Measurements from ENCODE around the gene ST8SIA6.
"Not testable (repeated sequence)": the region's sequence is repeated elsewhere in the genome, so short reads cannot be mapped to it uniquely, and the experiment has no call there.

ST8SIA6 gene

GRCh38 chr10:17426263-17426750 lies 28.1 kb downstream of the ST8SIA6 start:
- DNase-seq (ENCODE audit: low spot score): no peak

- DNase-seq (ENCODE audit: low spot score): no peak
Measured at GRCh38 chr10:17425584-17426262, 28.7 kb downstream of the ST8SIA6 start.

- DNase-seq (ENCODE audit: low spot score): no peak
Measured at GRCh38 chr10:17423632-17424186, 30.7 kb downstream of the ST8SIA6 start.

GRCh38 chr10:17422931-17423330 lies 31.5 kb downstream of the ST8SIA6 start:
- DNase-seq (ENCODE audit: low spot score): no peak

- no peak for DNase-seq (ENCODE audit: low spot score)
Measured at GRCh38 chr10:17418249-17418648, 36.1 kb downstream of the ST8SIA6 start.

- no peak for DNase-seq (ENCODE audit: low spot score)
Measured at GRCh38 chr10:17416442-17417211, 37.8 kb downstream of the ST8SIA6 start.

- DNase-seq (ENCODE audit: low spot score): no peak
Measured at GRCh38 chr10:17415046-17415658, 39.2 kb downstream of the ST8SIA6 start.

GRCh38 chr10:17414484-17414883 lies 39.9 kb downstream of the ST8SIA6 start:
- DNase-seq (ENCODE audit: low spot score): no peak

- DNase-seq (ENCODE audit: low spot score): no peak
Measured at GRCh38 chr10:17413876-17414275, 40.5 kb downstream of the ST8SIA6 start.

- no peak for DNase-seq (ENCODE audit: low spot score)
Measured at GRCh38 chr10:17412323-17412722, 42.1 kb downstream of the ST8SIA6 start.

GRCh38 chr10:17410907-17411306 lies 43.5 kb downstream of the ST8SIA6 start:
- no peak for DNase-seq (ENCODE audit: low spot score)

- DNase-seq (ENCODE audit: low spot score): peak; percentile 20
Measured at GRCh38 chr10:17409170-17409733, 45.1 kb downstream of the ST8SIA6 start.

- DNase-seq (ENCODE audit: low spot score): no peak
Measured at GRCh38 chr10:17407047-17407446, 47.3 kb downstream of the ST8SIA6 start.

- no peak for DNase-seq (ENCODE audit: low spot score)
Measured at GRCh38 chr10:17406036-17406834, 48.2 kb downstream of the ST8SIA6 start.

GRCh38 chr10:17403161-17403560 lies 51.2 kb downstream of the ST8SIA6 start:
- DNase-seq (ENCODE audit: low spot score): no peak

- DNase-seq (ENCODE audit: low spot score): not testable (repeated sequence)
Measured at GRCh38 chr10:17402040-17402439, 52.4 kb downstream of the ST8SIA6 start.

GRCh38 chr10:17396004-17396403 lies 58.4 kb downstream of the ST8SIA6 start:
- no peak for DNase-seq (ENCODE audit: low spot score)

GRCh38 chr10:17394854-17395253 lies 59.5 kb downstream of the ST8SIA6 start:
- DNase-seq (ENCODE audit: low spot score): no peak

GRCh38 chr10:17387861-17388503 lies 66.4 kb downstream of the ST8SIA6 start:
- DNase-seq (ENCODE audit: low spot score): peak; percentile 19

GRCh38 chr10:17386616-17387075 lies 67.7 kb downstream of the ST8SIA6 start:
- DNase-seq (ENCODE audit: low spot score): no peak

- DNase-seq (ENCODE audit: low spot score): no peak
Measured at GRCh38 chr10:17386021-17386420, 68.4 kb downstream of the ST8SIA6 start.
